ENCODE data around the gene TFAP2A.

TFAP2A gene

DNA sequence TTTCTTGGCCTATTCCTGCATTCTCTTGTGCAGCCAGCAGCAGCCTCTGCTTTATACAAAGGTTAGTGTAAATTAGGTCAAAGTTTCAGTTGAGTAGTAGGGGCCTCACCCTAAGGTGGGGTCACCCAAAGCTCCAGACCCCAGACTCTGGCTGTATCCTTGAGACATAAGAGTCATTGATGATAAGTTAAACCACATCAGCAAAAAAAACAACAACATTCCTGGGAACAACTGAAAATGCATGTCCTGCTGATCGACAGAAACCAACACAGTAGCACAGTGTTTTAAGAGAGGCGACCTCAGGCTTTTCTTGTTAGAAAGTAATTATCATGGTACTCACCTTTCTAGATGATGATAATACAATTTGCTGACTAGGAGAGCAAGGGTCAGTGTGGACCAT, 52.6 kb downstream of the TFAP2A start:
- Histone ChIP-seq H3K4me3 (ENCODE audit: low read length) (no peak overlapping the region), H3K36me3 (ENCODE audit: control insufficient read depth, insufficient read depth, low read length, severe bottlenecking) (no peaks in the 10 kb centered on the region), H3K9me3 (ENCODE audit: control insufficient read depth, low read length) (peaks cover 13% of the 10 kb centered on the region), H3K9ac (ENCODE audit: low read length) (no peak overlapping the region), H3K27me3 (replicated peaks; ENCODE audit: control insufficient read depth, insufficient read depth, low read length) (no peaks in the 10 kb centered on the region), H3K4me1 (ENCODE audit: control insufficient read depth, insufficient read depth, low read length) (no peaks in the 10 kb centered on the region)
- no peak for DNase-seq (ENCODE audit: low read depth)

DNA sequence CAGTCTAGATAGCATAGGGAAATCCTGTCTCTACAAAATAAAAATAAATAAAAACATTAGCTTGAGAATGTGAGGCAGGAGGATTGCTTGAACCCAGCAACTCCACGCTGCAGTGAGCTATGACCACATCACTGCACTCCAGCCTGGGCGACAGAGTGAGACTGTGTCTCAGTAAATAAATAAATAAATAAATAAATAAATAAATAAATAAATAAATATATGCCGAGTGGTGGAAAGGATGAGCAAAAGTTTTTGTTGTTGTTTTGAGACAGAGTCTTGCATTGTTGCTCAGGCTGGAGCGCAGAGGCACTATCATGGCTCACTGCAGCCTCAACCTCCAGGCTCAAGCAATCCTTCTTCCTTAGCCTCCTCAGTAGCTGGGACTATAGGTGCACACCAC, 53.4 kb downstream of the TFAP2A start:
- no peak overlapping the region for H3K9ac ChIP-seq (ENCODE audit: low read length)
- no peaks in the 10 kb centered on the region for H3K36me3 ChIP-seq (ENCODE audit: control insufficient read depth, insufficient read depth, low read length, severe bottlenecking)
- peaks cover 13% of the 10 kb centered on the region for H3K9me3 ChIP-seq (ENCODE audit: control insufficient read depth, low read length)
- no peaks in the 10 kb centered on the region for H3K4me1 ChIP-seq (ENCODE audit: control insufficient read depth, insufficient read depth, low read length)
- H3K4me3 ChIP-seq (ENCODE audit: low read length) = no peak overlapping the region
- H3K27me3 ChIP-seq (replicated peaks; ENCODE audit: control insufficient read depth, insufficient read depth, low read length) = no peaks in the 10 kb centered on the region
- no peak for DNase-seq (ENCODE audit: low read depth)

DNA sequence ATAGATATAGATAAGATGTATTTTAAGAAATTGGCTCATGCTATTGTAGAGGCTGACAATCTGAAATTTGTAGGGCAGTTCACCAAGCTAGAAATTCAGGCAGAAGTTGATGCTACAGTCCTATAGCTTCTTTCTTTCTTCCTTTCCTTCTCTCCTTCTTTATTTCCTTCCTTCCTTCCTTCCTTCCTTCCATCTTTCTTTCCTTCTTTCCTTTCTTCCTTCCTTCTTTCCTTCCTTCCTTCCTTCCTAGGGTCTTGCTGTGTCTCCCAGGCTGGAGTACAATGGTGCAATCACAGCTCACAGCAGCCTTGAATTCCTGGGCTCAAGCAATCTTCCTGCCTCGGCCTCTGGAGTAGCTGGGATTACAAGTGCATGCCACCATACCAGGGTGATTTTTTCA, 55.3 kb downstream of the TFAP2A start:
- peaks cover 7% of the 10 kb centered on the region for H3K9me3 ChIP-seq (ENCODE audit: control insufficient read depth, low read length)
- H3K27me3 ChIP-seq (replicated peaks; ENCODE audit: control insufficient read depth, insufficient read depth, low read length) = no peaks in the 10 kb centered on the region
- no peak overlapping the region for H3K9ac ChIP-seq (ENCODE audit: low read length)
- no peak overlapping the region for H3K4me3 ChIP-seq (ENCODE audit: low read length)
- no peaks in the 10 kb centered on the region for H3K36me3 ChIP-seq (ENCODE audit: control insufficient read depth, insufficient read depth, low read length, severe bottlenecking)
- no peak for DNase-seq (ENCODE audit: low read depth)
- H3K4me1 ChIP-seq (ENCODE audit: control insufficient read depth, insufficient read depth, low read length) = no peaks in the 10 kb centered on the region

DNA sequence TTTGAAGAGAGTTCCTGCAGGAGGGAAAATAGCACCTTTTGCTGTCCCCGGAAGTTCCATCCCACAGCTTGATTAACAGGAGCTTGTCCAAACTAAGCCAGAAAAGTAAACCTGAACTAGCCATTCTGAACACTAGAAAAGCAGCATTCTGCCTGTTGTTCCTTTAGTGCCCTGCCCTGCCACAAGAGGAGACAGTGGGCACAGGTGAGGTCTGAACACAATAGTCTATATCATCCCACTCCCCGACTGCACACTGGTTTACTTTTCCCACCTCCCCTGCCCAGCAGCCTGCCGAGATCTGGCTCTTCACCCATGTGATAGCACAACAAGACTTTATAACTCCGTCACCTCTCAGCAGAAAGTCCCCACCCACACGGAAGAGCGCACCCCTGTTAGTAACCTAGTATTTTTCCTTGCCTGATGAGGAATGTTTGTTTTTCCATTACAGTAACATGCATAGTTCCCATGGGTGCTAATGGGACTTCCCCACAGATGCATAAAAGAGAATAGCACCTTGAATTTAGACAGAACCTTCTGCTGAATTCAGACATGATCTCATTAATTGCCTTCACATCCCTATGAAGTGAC, 59.7 kb downstream of the TFAP2A start:
- no peak for DNase-seq (ENCODE audit: low read depth)

DNA sequence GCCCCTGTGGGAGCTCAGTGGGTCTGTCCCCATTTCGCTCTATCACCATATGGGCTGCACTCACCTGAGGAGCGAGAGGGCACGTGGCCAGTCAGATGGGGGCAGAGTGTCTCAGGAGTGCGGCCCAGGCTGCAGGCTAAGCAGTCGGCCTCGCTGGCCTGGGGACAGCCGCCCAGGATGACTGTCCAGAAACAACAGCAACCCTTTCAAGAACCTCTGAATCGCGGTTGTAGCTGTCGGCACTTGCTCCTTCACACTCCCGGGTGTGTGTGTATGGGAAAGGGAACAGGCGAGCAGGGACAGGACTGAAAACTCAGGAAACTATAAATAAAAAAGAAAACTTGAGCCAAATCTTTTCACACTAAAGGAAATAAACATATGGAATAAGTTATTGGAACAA, 63.1 kb downstream of the TFAP2A start:
- Histone ChIP-seq H3K36me3 (ENCODE audit: control insufficient read depth, insufficient read depth, low read length, severe bottlenecking) (no peaks in the 10 kb centered on the region), H3K4me3 (ENCODE audit: low read length) (no peak overlapping the region), H3K9me3 (ENCODE audit: control insufficient read depth, low read length) (no peaks in the 10 kb centered on the region), H3K9ac (ENCODE audit: low read length) (no peak overlapping the region), H3K27me3 (replicated peaks; ENCODE audit: control insufficient read depth, insufficient read depth, low read length) (no peaks in the 10 kb centered on the region), H3K4me1 (ENCODE audit: control insufficient read depth, insufficient read depth, low read length) (no peaks in the 10 kb centered on the region)
- no peak for DNase-seq (ENCODE audit: low read depth)

More for the DNA sequence above, 59.7 kb downstream of the TFAP2A start:
- Histone ChIP-seq H3K4me3 (ENCODE audit: low read length) (no peak overlapping the region), H3K9me3 (ENCODE audit: control insufficient read depth, low read length) (no peaks in the 10 kb centered on the region), H3K9ac (ENCODE audit: low read length) (no peak overlapping the region), H3K27me3 (replicated peaks; ENCODE audit: control insufficient read depth, insufficient read depth, low read length) (no peaks in the 10 kb centered on the region), H3K4me1 (ENCODE audit: control insufficient read depth, insufficient read depth, low read length) (no peaks in the 10 kb centered on the region), H3K36me3 (ENCODE audit: control insufficient read depth, insufficient read depth, low read length, severe bottlenecking) (no peaks in the 10 kb centered on the region)

DNA sequence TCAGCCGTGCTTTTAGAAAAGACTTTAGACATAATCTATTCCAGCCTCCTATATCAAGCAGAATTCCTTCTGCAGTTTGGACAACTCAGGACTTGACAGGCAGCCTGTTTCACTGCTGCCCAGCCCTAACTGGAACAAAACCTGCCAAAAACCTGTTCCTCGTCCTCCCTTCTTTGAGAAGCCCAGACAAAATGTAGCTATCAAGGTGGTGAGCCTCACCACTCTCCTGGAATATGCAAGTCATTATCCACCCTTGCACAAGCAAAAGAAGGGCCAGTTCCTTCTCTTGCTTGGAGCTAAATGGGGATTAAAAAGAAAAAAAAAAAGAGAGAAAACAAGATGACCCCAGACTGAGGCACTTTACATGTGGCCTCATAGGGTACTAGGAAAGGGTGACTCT, 64.2 kb downstream of the TFAP2A start:
- H3K4me1 ChIP-seq (ENCODE audit: control insufficient read depth, insufficient read depth, low read length) = no peaks in the 10 kb centered on the region
- H3K36me3 ChIP-seq (ENCODE audit: control insufficient read depth, insufficient read depth, low read length, severe bottlenecking) = no peaks in the 10 kb centered on the region
- H3K9me3 ChIP-seq (ENCODE audit: control insufficient read depth, low read length) = no peaks in the 10 kb centered on the region
- DNase-seq (ENCODE audit: low read depth) = no peak
- H3K9ac ChIP-seq (ENCODE audit: low read length) = no peak overlapping the region
- no peaks in the 10 kb centered on the region for H3K27me3 ChIP-seq (replicated peaks; ENCODE audit: control insufficient read depth, insufficient read depth, low read length)
- H3K4me3 ChIP-seq (ENCODE audit: low read length) = no peak overlapping the region

DNA sequence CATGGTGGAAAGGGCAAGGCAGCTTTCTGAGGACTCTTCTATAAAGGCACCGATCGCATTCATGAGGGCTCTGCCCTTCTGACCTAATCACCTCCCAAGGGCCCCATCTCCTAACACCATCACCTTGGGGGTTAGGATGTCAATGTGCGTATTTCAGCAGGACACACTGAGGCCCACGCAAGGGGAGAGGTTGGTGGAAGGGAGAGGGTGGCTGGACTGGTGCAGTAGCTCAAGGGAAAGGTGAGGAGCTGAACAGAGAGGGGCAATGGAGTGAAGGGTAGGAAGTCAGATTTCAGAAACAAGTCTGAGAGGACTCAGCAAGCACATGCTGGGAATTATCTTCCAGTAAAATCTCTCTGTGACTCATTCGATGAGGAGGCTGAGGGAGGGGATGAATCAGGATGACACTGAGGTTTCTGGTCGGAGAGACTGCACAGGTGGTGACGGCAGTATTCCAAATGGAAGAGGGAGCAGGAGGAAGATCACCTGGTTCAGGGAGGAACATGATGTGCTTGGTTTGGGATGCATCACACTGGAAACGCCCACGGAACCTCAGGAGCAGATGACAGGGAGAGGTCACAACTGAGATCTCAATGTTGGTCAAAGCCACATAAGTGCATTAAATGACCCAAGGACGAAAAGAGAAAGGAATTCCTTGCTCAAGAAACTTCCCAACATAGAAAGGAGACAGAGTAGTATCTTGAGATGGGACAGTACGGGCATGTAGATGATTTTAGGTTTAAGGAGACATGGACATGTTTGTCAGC, 67.1 kb downstream of the TFAP2A start:
- Histone ChIP-seq H3K4me1 (ENCODE audit: control insufficient read depth, insufficient read depth, low read length) (no peaks in the 10 kb centered on the region), H3K4me3 (ENCODE audit: low read length) (no peak overlapping the region), H3K36me3 (ENCODE audit: control insufficient read depth, insufficient read depth, low read length, severe bottlenecking) (no peaks in the 10 kb centered on the region), H3K9me3 (ENCODE audit: control insufficient read depth, low read length) (no peaks in the 10 kb centered on the region), H3K9ac (ENCODE audit: low read length) (no peak overlapping the region), H3K27me3 (replicated peaks; ENCODE audit: control insufficient read depth, insufficient read depth, low read length) (no peaks in the 10 kb centered on the region)
- DNase-seq (ENCODE audit: low read depth) = peak; percentile 44
